OCI-LY3 (cell line): ENCODE results near the gene WSCD2.

ENCODE experiments used
- CTCF ChIP-seq: fragments of 200-600, 300-600 bp; sonication (generic); IDR thresholded peaks from 2 replicates; pipeline ENCODE4 v1.5.1; 2014; ENCODE audit warnings: antibody characterized with exemption, low read length, low read depth
- EZH2phosphoT487 ChIP-seq: fragments of 200-600 bp; shearing (Covaris generic); IDR thresholded peaks from 2 replicates; pipeline ENCODE4 v1.6.1; 2018; ENCODE audit warnings: antibody characterized with exemption, mixed run types, low read depth

- TF ChIP-seq CTCF, result no peak
- no peak for TF ChIP-seq EZH2phosphoT487
Measured at GRCh38 chr12:108117163-108117849, 11.8 kb upstream of the WSCD2 start.
